HEK293 (cell line): Measurements from ENCODE around the gene ELOA2.

Experiments used
- CTCF ChIA-PET: fragments of 350-600 bp; formaldehyde crosslinking; extraction: SDS; loops from one replicate; lab custom pipeline; 2021; ENCODE audit warnings: antibody characterized with exemption; lab: Yijun Ruan, JAX
- POLR2A ChIA-PET: fragments of 300-600 bp; formaldehyde crosslinking; extraction: SDS; loops from one replicate; lab custom pipeline; 2020; ENCODE audit warnings: antibody characterized with exemption, inconsistent platforms; lab: Yijun Ruan, JAX
- H3K27ac ChIP-seq: fragments of 200-500 bp; sonication (Bioruptor generic); 2 replicates; pipeline ENCODE4 v1.5.1; 2014; ENCODE audit warnings: low read depth, low read length, control low read depth, inconsistent platforms; ENCODE audit errors: extremely low read depth
- H3K36me3 ChIP-seq, 2 experiments: fragments of 200-500 bp in 1 of 2; sonication (Bioruptor generic) in 1 of 2; 1 replicate in 1 of 2; 2 replicates in 1 of 2; pipeline ENCODE4 v1.5.1; 2014 to 2017; ENCODE audit warnings: inconsistent platforms in 2 of 2, low read length in 2 of 2; ENCODE audit not compliant: control insufficient read depth in 2 of 2, insufficient read depth in 1 of 2
- H3K4me1 ChIP-seq: fragments of 200-500 bp; sonication (Bioruptor generic); 2 replicates; pipeline ENCODE4 v1.5.1; 2014; ENCODE audit warnings: mild to moderate bottlenecking, low read length, inconsistent platforms; ENCODE audit not compliant: control insufficient read depth, insufficient read depth
- H3K4me3 ChIP-seq: 2 replicates; pipeline ENCODE4 v1.5.1; 2011; ENCODE audit warnings: low read depth, mild to moderate bottlenecking, control low read depth, low read length, moderate library complexity
- H3K9me3 ChIP-seq: fragments of 200-500 bp; sonication (Bioruptor generic); 2 replicates; pipeline ENCODE4 v1.5.1; 2014; ENCODE audit warnings: low read depth, low read length, inconsistent platforms; ENCODE audit not compliant: control insufficient read depth, insufficient read depth
- GFI1B ChIP-seq: fragments of 450-650 bp; formaldehyde crosslinking; IDR thresholded peaks from 2 replicates; pipeline ENCODE4 v1.5.1; 2016; ENCODE audit warnings: missing biosample characterization, missing genetic modification characterization
- GLIS2 ChIP-seq: fragments of 450-650 bp; formaldehyde crosslinking; IDR thresholded peaks from 2 replicates; pipeline ENCODE4 v1.5.1; 2016; ENCODE audit warnings: missing biosample characterization, missing genetic modification characterization
- KLF1 ChIP-seq: fragments of 450-650 bp; formaldehyde crosslinking; IDR thresholded peaks from 2 replicates; pipeline ENCODE4 v1.5.1; 2016; ENCODE audit warnings: missing biosample characterization, missing genetic modification characterization
- KLF8 ChIP-seq: fragments of 450-650 bp; formaldehyde crosslinking; IDR thresholded peaks from 2 replicates; pipeline ENCODE4 v1.5.1; 2016; ENCODE audit warnings: missing biosample characterization, missing genetic modification characterization
- PBX3 ChIP-seq: sonication (generic); formaldehyde crosslinking; IDR thresholded peaks from 2 replicates; pipeline ENCODE4 v1.8.1; 2022; ENCODE audit warnings: mild to moderate bottlenecking, moderate library complexity, missing genetic modification reagents
- REPIN1 ChIP-seq: fragments of 450-650 bp; formaldehyde crosslinking; IDR thresholded peaks from 2 replicates; pipeline ENCODE4 v1.5.1; 2017; ENCODE audit warnings: missing biosample characterization, missing genetic modification characterization, low read depth
- SP2 ChIP-seq: fragments of 450-650 bp; formaldehyde crosslinking; IDR thresholded peaks from 2 replicates; pipeline ENCODE4 v1.5.1; 2016; ENCODE audit warnings: missing biosample characterization, missing genetic modification characterization
- ZBTB17 ChIP-seq: fragments of 450-650 bp; formaldehyde crosslinking; IDR thresholded peaks from 2 replicates; pipeline ENCODE4 v1.5.1; 2016; ENCODE audit warnings: missing biosample characterization, missing genetic modification characterization
- ZBTB44 ChIP-seq: fragments of 450-650 bp; IDR thresholded peaks from 2 replicates; pipeline ENCODE4 v1.5.1; 2018; ENCODE audit warnings: missing biosample characterization, mild to moderate bottlenecking, missing genetic modification characterization
- ZBTB48 ChIP-seq: fragments of 450-650 bp; formaldehyde crosslinking; IDR thresholded peaks from 2 replicates; pipeline ENCODE4 v1.5.1; 2016; ENCODE audit warnings: missing biosample characterization, missing genetic modification characterization
- ZFP3 ChIP-seq: fragments of 450-650 bp; formaldehyde crosslinking; IDR thresholded peaks from 2 replicates; pipeline ENCODE4 v1.5.1; 2016; ENCODE audit warnings: low read depth, missing biosample characterization, missing genetic modification characterization
- ZNF133 ChIP-seq: fragments of 450-650 bp; formaldehyde crosslinking; IDR thresholded peaks from 2 replicates; pipeline ENCODE4 v1.5.1; 2016; ENCODE audit warnings: missing biosample characterization, missing genetic modification characterization
- ZNF18 ChIP-seq: fragments of 450-650 bp; formaldehyde crosslinking; IDR thresholded peaks from 2 replicates; pipeline ENCODE4 v1.5.1; 2016; ENCODE audit warnings: missing biosample characterization, missing genetic modification characterization
- ZNF184 ChIP-seq: fragments of 450-650 bp; IDR thresholded peaks from 2 replicates; pipeline ENCODE4 v1.5.1; 2018; ENCODE audit warnings: missing biosample characterization, mild to moderate bottlenecking, missing genetic modification characterization
- ZNF24 ChIP-seq: fragments of 450-650 bp; formaldehyde crosslinking; IDR thresholded peaks from 2 replicates; pipeline ENCODE4 v1.5.1; 2016; ENCODE audit warnings: missing biosample characterization, missing genetic modification characterization
- ZNF280C ChIP-seq: fragments of 450-650 bp; formaldehyde crosslinking; IDR thresholded peaks from 2 replicates; pipeline ENCODE4 v1.5.1; 2016; ENCODE audit warnings: missing biosample characterization, missing genetic modification characterization
- ZNF292 ChIP-seq: fragments of 450-650 bp; formaldehyde crosslinking; IDR thresholded peaks from 2 replicates; pipeline ENCODE4 v1.5.1; 2016; ENCODE audit warnings: low read depth, missing biosample characterization, missing genetic modification characterization, borderline replicate concordance
- ZNF350 ChIP-seq: fragments of 450-650 bp; formaldehyde crosslinking; IDR thresholded peaks from 2 replicates; pipeline ENCODE4 v1.5.0; 2017; ENCODE audit warnings: missing biosample characterization, mild to moderate bottlenecking, missing genetic modification characterization
- ZNF501 ChIP-seq: fragments of 450-650 bp; formaldehyde crosslinking; IDR thresholded peaks from 2 replicates; pipeline ENCODE4 v1.5.1; 2016; ENCODE audit warnings: missing biosample characterization, missing genetic modification characterization
- ZNF529 ChIP-seq: fragments of 450-650 bp; formaldehyde crosslinking; IDR thresholded peaks from 2 replicates; pipeline ENCODE4 v1.5.1; 2017; ENCODE audit warnings: missing genetic modification characterization, missing biosample characterization; ENCODE audit not compliant: insufficient replicate concordance
- ZNF544 ChIP-seq: fragments of 450-650 bp; formaldehyde crosslinking; IDR thresholded peaks from 2 replicates; pipeline ENCODE4 v1.5.0; 2017; ENCODE audit warnings: missing biosample characterization, missing genetic modification characterization
- ZNF549 ChIP-seq: fragments of 450-650 bp; IDR thresholded peaks from 2 replicates; pipeline ENCODE4 v1.5.1; 2018; ENCODE audit warnings: missing biosample characterization, missing genetic modification characterization, mild to moderate bottlenecking, inconsistent platforms, moderate library complexity
- ZNF624 ChIP-seq: fragments of 450-650 bp; formaldehyde crosslinking; IDR thresholded peaks from 2 replicates; pipeline ENCODE4 v1.5.1; 2017; ENCODE audit warnings: missing biosample characterization, missing genetic modification characterization
- ZNF658 ChIP-seq: fragments of 450-650 bp; formaldehyde crosslinking; IDR thresholded peaks from 2 replicates; pipeline ENCODE4; 2016; ENCODE audit warnings: missing biosample characterization, missing genetic modification characterization
- ZNF768 ChIP-seq: fragments of 450-650 bp; formaldehyde crosslinking; IDR thresholded peaks from 2 replicates; pipeline ENCODE4 v1.5.1; 2018; ENCODE audit warnings: missing biosample characterization, mild to moderate bottlenecking, missing genetic modification characterization
- ZSCAN16 ChIP-seq: fragments of 450-650 bp; formaldehyde crosslinking; IDR thresholded peaks from 2 replicates; pipeline ENCODE4 v1.5.1; 2016; ENCODE audit warnings: missing biosample characterization, missing genetic modification characterization

Gene ELOA2

GRCh38 chr18:47067648-47068047 lies 32.2 kb upstream of the ELOA2 start:
- CTCF ChIA-PET = interaction anchor here (0.6 to 1.9 kb wide), 4 partner anchors 75 to 815 kb away, joined by 3 to 5 read pairs (median 3); no protein-coding TSS in a partner anchor
- Histone ChIP-seq H3K4me3 (no peak overlapping the region), H3K9me3 (no peaks in the 10 kb centered on the region), H3K36me3 (no peaks in the 10 kb centered on the region), H3K27ac (no peak overlapping the region), H3K4me1 (no peaks in the 10 kb centered on the region)
- POLR2A ChIA-PET = no interaction called here
- TF ChIP-seq ZNF184 (tag by site-specific recombination) (no peak), ZNF292 (tag by site-specific recombination) (no peak), ZNF501 (tag by site-specific recombination) (no peak), ZNF624 (tag by site-specific recombination) (no peak), ZNF24 (tag by site-specific recombination) (no peak), ZNF133 (tag by site-specific recombination) (no peak), ZNF18 (tag by site-specific recombination) (no peak), ZSCAN16 (no peak), PBX3 (CRISPR knock-in tag) (no peak), ZBTB48 (tag by site-specific recombination) (no peak), ZNF549 (no peak), ZBTB17 (tag by site-specific recombination) (no peak), KLF8 (no peak), ZFP3 (tag by site-specific recombination) (no peak), REPIN1 (no peak), KLF1 (tag by site-specific recombination) (no peak), GLIS2 (tag by site-specific recombination) (no peak), ZNF350 (no peak), ZBTB44 (tag by site-specific recombination) (no peak), ZNF544 (tag by site-specific recombination) (no peak)

GRCh38 chr18:47063096-47063495 lies 27.7 kb upstream of the ELOA2 start:
- no peaks in the 10 kb centered on the region for H3K9me3 ChIP-seq
- ChIA-PET CTCF (no interaction called here), POLR2A (no interaction called here)
- H3K4me3 ChIP-seq = no peak overlapping the region
- H3K27ac ChIP-seq = no peak overlapping the region
- no peaks in the 10 kb centered on the region for H3K36me3 ChIP-seq
- H3K4me1 ChIP-seq = no peaks in the 10 kb centered on the region
- TF ChIP-seq ZNF501 (tag by site-specific recombination) (no peak), ZNF280C (no peak), GFI1B (tag by site-specific recombination) (no peak), ZNF768 (no peak), ZNF658 (tag by site-specific recombination) (no peak), ZNF529 (tag by site-specific recombination) (no peak), SP2 (tag by site-specific recombination) (no peak)
